A549 (cell line): ENCODE measurements around the gene DSCAML1. TPM values are rescaled to one million over a fixed set of nuclear protein-coding genes. Genes with fewer than 3 reads are reported as not detected.

Source experiments
- ATAC-seq, 2 experiments: fragments of 200-7000 bp in 1 of 2; fragments of >200 bp in 1 of 2; cut with Nextera tagmentation in 1 of 2; cut with Tn5 transposase in 1 of 2; 3 replicates each; pipeline versions ENCODE4 v1.8.0 to v1.9.1; 2018 to 2020; ENCODE audit warnings: mild to moderate bottlenecking in 1 of 2, moderate library complexity in 1 of 2
- CTCF ChIA-PET: fragments of 300-600 bp; sonication (Branson Sonifier 250); formaldehyde crosslinking; extraction: SDS; loops from one replicate; lab custom pipeline; 2021; ENCODE audit warnings: antibody characterized with exemption, inconsistent platforms; lab: Yijun Ruan, JAX
- POLR2A ChIA-PET: fragments of 350-600 bp; formaldehyde crosslinking; extraction: SDS; loops from one replicate; lab custom pipeline; 2021; ENCODE audit warnings: antibody characterized with exemption, inconsistent platforms; lab: Yijun Ruan, JAX
- DNase-seq, 2 experiments: peaks; one replicate each; pipeline versions ENCODE4 v3.0.0 to v3.0.0-alpha.2; 2011 to 2016; ENCODE audit warnings: low read depth in 1 of 2, low spot score in 1 of 2
- FAIRE-seq: peaks from 2 replicates; lab custom pipeline; 2011; peaks lifted over from hg19 to GRCh38; lab: Jason Lieb, UNC
- H3K27ac ChIP-seq, 2 experiments: fragments of >200 bp; sonication (Bioruptor Twin); formaldehyde crosslinking; 3 replicates each; pipeline ENCODE4 v1.5.1; 2016 to 2017
- H3K4me1 ChIP-seq: fragments of >200 bp; sonication (Bioruptor Twin); formaldehyde crosslinking; 3 replicates; pipeline ENCODE4 v1.6.1; 2016
- H3K4me2 ChIP-seq: fragments of >200 bp; sonication (Bioruptor Twin); formaldehyde crosslinking; 3 replicates; pipeline ENCODE4 v1.6.1; 2016
- H3K4me3 ChIP-seq: fragments of >200 bp; sonication (Bioruptor Twin); formaldehyde crosslinking; 3 replicates; pipeline ENCODE4 v1.5.1; 2016
- H3K9me3 ChIP-seq: fragments of >200 bp; sonication (Bioruptor Twin); formaldehyde crosslinking; 3 replicates; pipeline ENCODE4 v1.6.1; 2016
- BCL3 ChIP-seq: fragments of >200 bp; sonication (Bioruptor Twin); formaldehyde crosslinking; IDR thresholded peaks from 3 replicates; pipeline ENCODE4 v1.6.1; 2016
- BHLHE40 ChIP-seq: IDR thresholded peaks from 2 replicates; pipeline ENCODE4 v1.6.1; 2012; ENCODE audit warnings: low read depth, low read length, inconsistent platforms
- CHD2 ChIP-seq: fragments of 150-350 bp; IDR thresholded peaks from 2 replicates; pipeline ENCODE4 v1.6.1; 2014; ENCODE audit warnings: low read length; ENCODE audit not compliant: partially characterized antibody
- ELK1 ChIP-seq: fragments of 150-350 bp; IDR thresholded peaks from 2 replicates; pipeline ENCODE4 v1.6.1; 2014; ENCODE audit warnings: low read depth, mild to moderate bottlenecking, low read length
- FOSL2 ChIP-seq, 2 experiments: fragments of 450-650 bp in 1 of 2; fragments of >200 bp in 1 of 2; sonication (Bioruptor Twin) in 1 of 2; formaldehyde crosslinking; IDR thresholded peaks; 2 replicates each; pipeline versions ENCODE4 v1.5.0 to v1.6.1; 2016 to 2020; ENCODE audit warnings: mild to moderate bottlenecking in 1 of 2, moderate library complexity in 1 of 2
- FOXS1 ChIP-seq: fragments of 250-450 bp; sonication (Bioruptor Pico); IDR thresholded peaks from 2 replicates; pipeline ENCODE4 v1.5.0; 2020; ENCODE audit warnings: mild to moderate bottlenecking, moderate library complexity
- HDAC2 ChIP-seq: fragments of 200-600 bp; sonication (generic); IDR thresholded peaks from 2 replicates; pipeline ENCODE4 v1.6.1; 2016
- HOXA7 ChIP-seq: fragments of 250-450 bp; sonication (Bioruptor Pico); IDR thresholded peaks from 2 replicates; pipeline ENCODE4 v1.5.0; 2020; ENCODE audit warnings: mild to moderate bottlenecking, moderate library complexity
- HOXB5 ChIP-seq: fragments of 250-450 bp; sonication (Bioruptor Pico); IDR thresholded peaks from 2 replicates; pipeline ENCODE4 v1.5.0; 2020; ENCODE audit warnings: mild to moderate bottlenecking, moderate library complexity
- KDM5A ChIP-seq: fragments of 200-600 bp; sonication (generic); IDR thresholded peaks from 2 replicates; pipeline ENCODE4 v1.6.1; 2016; ENCODE audit warnings: antibody characterized with exemption, mild to moderate bottlenecking
- MAZ ChIP-seq: fragments of 150-350 bp; IDR thresholded peaks from 2 replicates; pipeline ENCODE4 v1.6.1; 2014; ENCODE audit warnings: antibody characterized with exemption, low read depth, low read length, borderline replicate concordance
- MYC ChIP-seq: IDR thresholded peaks from 2 replicates; pipeline ENCODE4 v1.6.1; 2012; ENCODE audit warnings: mild to moderate bottlenecking, inconsistent platforms, low read length, improper control_type of control experiment, borderline replicate concordance
- PBX3 ChIP-seq: IDR thresholded peaks from 2 replicates; pipeline ENCODE4 v1.6.1; 2012
- PHF8 ChIP-seq: fragments of 200-600 bp; sonication (generic); IDR thresholded peaks from 2 replicates; pipeline ENCODE4 v1.6.1; 2016; ENCODE audit warnings: low read depth, mild to moderate bottlenecking, antibody characterized with exemption, moderate library complexity, borderline replicate concordance
- POLR2A ChIP-seq: IDR thresholded peaks from 2 replicates; pipeline ENCODE4 v1.6.1; 2012; ENCODE audit warnings: mild to moderate bottlenecking, low read length
- RARB ChIP-seq: fragments of 250-450 bp; sonication (Bioruptor Pico); IDR thresholded peaks from 2 replicates; pipeline ENCODE4 v1.8.0; 2021; ENCODE audit warnings: mild to moderate bottlenecking, moderate library complexity
- RFX5 ChIP-seq: fragments of 450-650 bp; IDR thresholded peaks from 2 replicates; pipeline ENCODE4 v1.7.1; 2014; ENCODE audit warnings: antibody characterized with exemption, mild to moderate bottlenecking, moderate library complexity
- RNF2 ChIP-seq: fragments of 200-600 bp; sonication (generic); IDR thresholded peaks from 2 replicates; pipeline ENCODE4 v1.6.1; 2016; ENCODE audit warnings: low read depth, mild to moderate bottlenecking, antibody characterized with exemption, moderate library complexity, borderline replicate concordance
- ZFP36 ChIP-seq: fragments of 450-650 bp; IDR thresholded peaks from 2 replicates; pipeline ENCODE4 v1.6.1; 2014; ENCODE audit warnings: borderline replicate concordance; ENCODE audit not compliant: partially characterized antibody
- ZNF302 ChIP-seq: fragments of 250-450 bp; sonication (Bioruptor Pico); IDR thresholded peaks from 2 replicates; pipeline ENCODE4 v1.9.0; 2021; ENCODE audit warnings: inconsistent platforms, mild to moderate bottlenecking, moderate library complexity
- WGBS: methylation state at CpG from one replicate; pipeline ENCODE4 v1.1.6; 2017; ENCODE audit errors: missing lambda C conversion rate; 5-methylcytosine and 5-hydroxymethylcytosine counted together
- polyA plus RNA-seq, 4 experiments: library from polyadenylated mRNA; depleted of rRNA in 3 of 4; stranded (reverse); fragments of >200 nt; fragmentation: RNase III in 1 of 4; extraction: RNeasy Plus Mini Kit Qiagen cat#74134 plus additional on column Dnase treatment in 1 of 4; gene quantifications; 2 replicates in 3 of 4; 3 replicates in 1 of 4; pipeline ENCODE4 v1.2.3, GENCODE V29; 2011 to 2017

DSCAML1 gene
- polyA plus RNA-seq, 2 of the 4 experiments (the other 2 are of a cell fraction): 0.12 to 0.31 TPM

GRCh38 chr11:117574551-117574950 is 222.5 kb downstream of the DSCAML1 start:
- TF ChIP-seq RFX5: no peak
- no peak overlapping the region for H3K4me2 ChIP-seq
- ChIA-PET POLR2A (no interaction called here), CTCF (no interaction called here)
- no peak overlapping the region for H3K27ac ChIP-seq
- FAIRE-seq (no peak), DNase-seq (no peak), ATAC-seq (no peak)
- 33% methylated on average over 1 of the region's 3 CpGs for WGBS
- H3K9me3 ChIP-seq: no peaks in the 10 kb centered on the region
- H3K4me1 ChIP-seq: no peaks in the 10 kb centered on the region
- H3K4me3 ChIP-seq: no peak overlapping the region

GRCh38 chr11:117573326-117573725 is 223.7 kb downstream of the DSCAML1 start:
- ChIA-PET POLR2A (no interaction called here), CTCF (no interaction called here)
- FAIRE-seq: no peak
- TF ChIP-seq FOSL2 (IDR thresholded peaks at IDR 0.05) (no peak), FOSL2 (CRISPR knock-in tag; IDR thresholded peaks at IDR 0.05) (no peak), BCL3 (no peak), KDM5A (no peak), PHF8 (no peak), MYC (no peak)
- Histone ChIP-seq H3K4me2 (no peak overlapping the region), H3K4me1 (no peaks in the 10 kb centered on the region), H3K27ac (no peak overlapping the region), H3K4me3 (no peak overlapping the region), H3K9me3 (no peaks in the 10 kb centered on the region)
- ATAC-seq: no peak
- DNase-seq: no peak
- WGBS: 58% methylated on average over 4 of the region's 8 CpGs

- 76% methylated on average over 5 of the region's 5 CpGs for WGBS
- no peak overlapping the region for H3K4me3 ChIP-seq
- H3K4me2 ChIP-seq: no peak overlapping the region
- FAIRE-seq: no peak
- H3K4me1 ChIP-seq: no peaks in the 10 kb centered on the region
- ChIA-PET POLR2A (no interaction called here), CTCF (no interaction called here)
- no peak for TF ChIP-seq MYC
- no peak for TF ChIP-seq RARB (CRISPR knock-in tag)
- no peak for TF ChIP-seq BHLHE40
- no peak for TF ChIP-seq ZFP36
- TF ChIP-seq ZNF302 (CRISPR knock-in tag): no peak
- no peak for TF ChIP-seq PHF8
- ATAC-seq: no peak
- DNase-seq: no peak
- no peak overlapping the region for H3K27ac ChIP-seq
- H3K9me3 ChIP-seq: no peaks in the 10 kb centered on the region
Observed at GRCh38 chr11:117572671-117573070, 224.3 kb downstream of the DSCAML1 start.

- ChIA-PET POLR2A (no interaction called here), CTCF (no interaction called here)
- FAIRE-seq (no peak), ATAC-seq (no peak), DNase-seq (no peak)
- no peaks in the 10 kb centered on the region for H3K4me1 ChIP-seq
- H3K4me3 ChIP-seq: no peak overlapping the region
- no peak overlapping the region for H3K27ac ChIP-seq
- 66% methylated on average over 5 of the region's 5 CpGs for WGBS
- no peak overlapping the region for H3K4me2 ChIP-seq
- no peaks in the 10 kb centered on the region for H3K9me3 ChIP-seq
- TF ChIP-seq HDAC2 (no peak), POLR2A (no peak), RNF2 (no peak), HOXA7 (CRISPR knock-in tag) (no peak), MAZ (no peak), FOXS1 (CRISPR knock-in tag) (no peak), ELK1 (no peak), HOXB5 (CRISPR knock-in tag) (no peak), PBX3 (no peak), CHD2 (no peak), RFX5 (no peak), ZFP36 (no peak)
Observed at GRCh38 chr11:117572129-117572528, 224.9 kb downstream of the DSCAML1 start.
